Umbilical cord (tissue), 2 donors: ENCODE measurements around the gene CCDC178. TPM values are rescaled to one million over a fixed set of nuclear protein-coding genes. Genes with fewer than 3 reads are reported as not detected.
A peak's percentile ranks its signal among the peaks of the same experiment; 100 is the strongest.
"Not testable (repeated sequence)": the region's sequence is repeated elsewhere in the genome, so short reads cannot be mapped to it uniquely, and the experiment has no call there.

Source experiments
- DNase-seq: peaks from one replicate; pipeline ENCODE4 v3.0.0-alpha.2; 2015; ENCODE audit warnings: low spot score
- total RNA-seq: library from RNA; depleted of rRNA; stranded (reverse); fragments of >200 nt; gene quantifications from one replicate; pipeline ENCODE4 v1.2.3, GENCODE V29; 2014; ENCODE audit warnings: low replicate concordance; ENCODE audit not compliant: insufficient read depth

The CCDC178 gene
- total RNA-seq, 1 donor from 2014 or later = 5.5 TPM

- no peak for DNase-seq
Measured at GRCh38 chr18:33355263-33355662, 85.3 kb downstream of the CCDC178 start.

DNA sequence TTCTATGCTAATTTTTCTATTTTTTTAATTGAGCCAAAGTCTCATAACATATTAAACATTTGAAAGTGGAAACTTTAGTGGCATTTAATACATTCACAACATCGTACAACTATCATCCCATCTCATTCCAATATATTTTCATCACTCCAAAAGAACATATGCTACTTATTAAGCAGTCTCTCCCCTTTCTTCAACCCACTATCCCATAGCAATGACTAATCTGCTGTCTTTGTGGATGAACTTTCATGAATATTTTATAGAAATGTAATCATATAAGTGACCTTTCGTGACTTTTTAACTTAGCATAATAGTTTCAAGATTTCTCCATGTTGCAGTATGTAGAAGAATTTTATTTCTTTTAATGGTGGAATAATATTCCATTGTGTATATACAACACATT lies 90.3 kb downstream of the CCDC178 start:
- no peak for DNase-seq

GRCh38 chr18:33339733-33340132 lies 100.8 kb downstream of the CCDC178 start:
- DNase-seq = not testable (repeated sequence)

DNA sequence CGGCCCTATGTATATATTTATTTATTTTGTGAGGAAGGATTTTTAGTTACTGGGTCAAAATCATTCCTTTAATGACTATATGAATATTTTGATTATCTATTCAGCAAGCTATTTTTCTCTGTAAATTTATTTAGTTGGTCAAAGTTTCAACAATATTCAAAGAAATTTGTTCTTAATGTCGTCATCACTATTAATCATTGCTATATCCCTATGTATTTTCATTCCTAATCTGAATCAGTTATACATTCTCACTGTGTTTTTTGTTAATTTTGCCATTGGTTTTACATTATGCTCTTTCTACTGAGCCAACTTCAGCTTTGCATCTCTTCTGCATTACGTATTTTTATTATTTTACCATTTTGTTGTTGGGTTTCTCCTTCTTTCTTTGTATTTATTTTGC lies 105.7 kb downstream of the CCDC178 start:
- DNase-seq = no peak

- DNase-seq = no peak
Measured at GRCh38 chr18:33330711-33331110, 109.8 kb downstream of the CCDC178 start.

DNA sequence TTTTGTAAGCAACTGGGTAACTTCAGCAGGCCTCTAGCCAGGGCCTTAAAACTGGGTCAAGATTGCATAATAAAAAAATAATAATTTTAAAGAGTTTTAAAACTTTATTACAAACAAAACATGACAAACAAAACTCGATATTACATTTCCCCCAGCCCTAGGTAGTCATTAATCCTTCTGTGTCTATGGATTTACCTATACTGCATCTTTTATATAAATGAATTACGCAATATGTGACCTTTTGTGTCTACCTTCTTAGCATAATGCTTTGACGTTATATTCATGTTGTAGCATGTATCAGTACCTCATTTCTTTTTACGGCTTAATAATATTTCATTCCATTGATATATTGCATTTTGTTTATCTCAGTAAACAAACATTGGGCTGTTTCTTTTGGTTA lies 113.5 kb downstream of the CCDC178 start:
- DNase-seq = no peak

GRCh38 chr18:33317640-33318039 lies 122.9 kb downstream of the CCDC178 start:
- DNase-seq = no peak

DNA sequence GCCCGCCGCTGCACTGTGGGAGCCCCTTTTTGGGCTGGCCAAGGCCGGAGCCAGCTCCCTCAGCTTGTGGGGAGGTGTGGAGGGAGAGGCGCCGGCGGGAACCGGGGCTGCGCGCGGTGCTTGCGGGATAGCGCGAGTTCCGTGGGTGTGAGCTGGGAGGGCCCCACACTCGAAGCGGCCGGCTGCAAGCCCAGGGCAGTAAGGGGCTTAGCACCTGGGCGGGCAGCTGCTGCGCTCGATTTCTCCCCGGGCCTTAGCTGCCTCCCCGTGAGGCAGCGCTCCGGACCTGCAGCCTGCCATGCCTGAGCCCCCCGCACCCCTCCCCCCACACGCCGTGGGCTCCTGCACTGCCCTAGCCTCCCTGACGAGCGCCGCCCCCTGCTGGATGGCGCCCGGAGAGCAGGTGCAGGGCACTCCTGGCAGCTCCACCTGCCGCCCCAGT lies 124.4 kb downstream of the CCDC178 start:
- DNase-seq = no peak

- no peak for DNase-seq
Measured at GRCh38 chr18:33307520-33307919, 133.0 kb downstream of the CCDC178 start.

DNA sequence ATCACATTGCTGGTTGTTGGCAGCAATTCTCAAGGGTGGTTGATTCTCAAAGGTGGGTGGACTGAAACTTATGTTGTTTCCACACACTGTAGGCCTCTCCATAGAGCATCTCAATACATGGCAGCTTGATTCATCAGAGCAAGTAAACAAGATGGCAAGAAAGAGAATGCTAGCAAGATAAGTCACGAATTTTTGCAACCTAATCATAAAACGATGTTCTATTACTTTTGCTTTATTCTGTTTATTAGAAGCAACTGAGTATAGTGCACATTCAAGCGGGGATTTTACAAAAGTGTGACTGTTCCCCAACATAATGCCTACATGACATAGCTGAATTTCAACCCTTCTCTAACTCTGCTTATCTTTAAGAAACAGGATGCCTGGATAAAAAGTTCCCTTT lies 136.2 kb downstream of the CCDC178 start:
- no peak for DNase-seq

DNA sequence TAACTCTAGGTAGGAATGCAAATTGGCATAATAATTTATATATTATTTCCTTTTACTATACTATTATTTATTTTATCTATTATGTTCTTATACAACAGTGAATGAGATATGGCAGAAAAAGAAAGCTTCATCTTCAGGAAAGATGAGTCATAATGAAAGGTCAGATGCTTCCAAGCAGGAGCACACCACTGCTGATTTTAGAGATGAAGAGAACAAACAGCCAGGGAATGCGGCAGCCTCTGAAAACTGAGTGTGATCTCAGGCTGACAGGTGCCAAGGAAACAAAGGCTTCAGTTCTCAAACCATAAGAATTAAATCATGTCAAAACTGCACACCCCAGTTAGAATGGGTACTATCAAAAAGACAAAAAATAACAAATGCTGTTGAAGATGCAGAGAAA lies 149.0 kb downstream of the CCDC178 start:
- no peak for DNase-seq

- no peak for DNase-seq
Measured at GRCh38 chr18:33288082-33288716, 152.3 kb downstream of the CCDC178 start.

- DNase-seq = no peak
Measured at GRCh38 chr18:33282709-33283333, 157.7 kb downstream of the CCDC178 start.

DNA sequence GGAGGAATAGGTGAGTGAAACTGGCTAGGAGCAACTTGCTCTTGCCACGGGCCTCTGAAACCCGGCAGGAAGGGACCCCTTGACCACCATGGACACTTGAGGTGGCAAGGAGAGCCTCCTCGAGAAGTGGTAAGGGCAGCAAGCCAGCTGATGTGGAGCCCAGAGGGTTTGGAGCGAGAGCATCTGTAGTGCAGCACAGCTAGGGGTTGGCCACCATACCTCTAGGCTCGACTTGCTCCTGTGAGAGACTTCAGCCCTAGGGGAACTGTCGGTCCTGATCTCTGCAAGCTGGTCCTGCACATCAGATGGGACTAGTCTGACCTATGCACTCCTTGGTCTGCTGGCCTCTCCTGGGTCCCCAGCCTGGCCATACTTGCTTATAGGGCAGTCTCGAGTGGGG lies 158.4 kb downstream of the CCDC178 start:
- DNase-seq = no peak

DNA sequence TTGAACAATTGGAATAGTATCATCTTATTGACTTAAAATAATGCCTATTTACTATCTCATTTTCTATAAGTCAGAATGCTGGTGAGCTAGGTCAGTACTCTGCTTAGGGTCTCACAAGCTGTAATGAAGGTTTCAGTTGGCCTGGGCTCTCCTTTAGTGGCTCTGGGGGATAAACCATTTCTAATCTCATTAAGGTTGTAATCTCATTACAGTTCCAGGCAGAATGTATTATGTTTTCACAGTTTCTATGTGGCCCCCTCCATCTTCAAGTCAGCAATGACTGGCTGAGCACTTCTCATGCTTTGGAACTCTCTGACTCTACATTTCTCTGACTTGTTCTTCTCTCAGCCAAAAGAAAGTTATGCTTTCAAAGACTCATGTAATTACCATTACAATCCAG lies 163.1 kb downstream of the CCDC178 start:
- DNase-seq = no peak

DNA sequence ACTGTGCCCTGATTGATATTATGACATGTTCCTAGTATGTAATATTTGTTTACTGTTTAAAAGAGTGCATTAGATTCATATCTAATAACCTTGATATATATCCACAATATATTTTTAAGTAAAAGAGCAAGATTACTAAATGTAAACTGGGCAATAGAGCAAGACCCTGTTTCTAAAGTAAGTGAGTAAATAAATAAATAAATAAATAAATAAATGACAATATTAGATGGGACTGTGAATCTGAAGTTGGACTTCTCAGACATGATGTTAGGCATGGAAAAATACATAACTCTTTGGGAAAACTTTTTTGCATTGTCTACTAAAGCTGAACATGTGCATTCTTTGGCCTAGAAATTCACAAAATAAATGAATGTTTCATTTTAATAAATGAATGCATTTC lies 164.7 kb downstream of the CCDC178 start:
- no peak for DNase-seq

GRCh38 chr18:33270297-33270696 lies 170.2 kb downstream of the CCDC178 start:
- no peak for DNase-seq

GRCh38 chr18:33269223-33269622 lies 171.3 kb downstream of the CCDC178 start:
- no peak for DNase-seq

- no peak for DNase-seq
Measured at GRCh38 chr18:33264566-33264965, 176.0 kb downstream of the CCDC178 start.

DNA sequence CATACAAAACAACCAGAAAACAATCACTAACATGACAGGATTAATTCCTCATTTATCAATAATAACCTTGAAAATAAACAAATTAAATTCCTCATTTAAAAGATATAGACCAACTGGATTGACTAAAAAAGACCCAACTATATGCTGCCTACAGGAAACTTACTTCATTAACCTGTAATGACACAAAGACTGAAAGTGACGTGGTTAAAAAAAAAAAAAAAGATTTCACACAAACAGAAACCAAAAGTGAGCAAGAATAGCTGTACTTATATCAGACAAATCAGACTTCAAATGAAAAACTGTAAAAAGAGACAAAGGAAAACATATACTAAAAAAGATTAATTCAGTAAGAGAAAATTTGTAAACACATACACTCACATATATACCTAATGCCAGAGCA lies 201.2 kb downstream of the CCDC178 start:
- DNase-seq = no peak

DNA sequence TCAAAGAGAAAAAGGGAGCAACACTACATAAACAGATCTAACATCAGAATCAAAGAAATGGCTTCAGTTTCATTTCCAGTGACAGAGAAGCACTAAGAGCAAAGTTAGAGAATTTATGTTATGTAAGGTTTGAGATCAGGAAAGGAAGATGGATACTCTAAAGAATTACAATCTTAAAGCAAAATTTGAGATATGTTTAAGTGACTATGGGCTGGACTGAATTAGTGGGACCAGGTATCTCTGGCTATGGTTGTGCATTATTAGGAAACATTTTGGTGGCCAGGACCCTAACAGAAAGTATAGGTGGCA lies 208.2 kb downstream of the CCDC178 start:
- DNase-seq = no peak

- DNase-seq = peak; percentile 83
Measured at GRCh38 chr18:33231474-33232317, 208.8 kb downstream of the CCDC178 start.

GRCh38 chr18:33212363-33212762 lies 228.2 kb downstream of the CCDC178 start:
- DNase-seq = no peak
